GM19240 (cell line): ENCODE data around the gene CAPN12.

Source experiments
- DNase-seq: peaks from one replicate; pipeline ENCODE4 v3.0.0; 2011; ENCODE audit warnings: low spot score; ENCODE audit not compliant: insufficient read length

Gene CAPN12

GRCh38 chr19:38682872-38683392 is 61.3 kb downstream of the CAPN12 start:
- no peak for DNase-seq

- no peak for DNase-seq
These were observed 61.9 kb downstream of the CAPN12 start for GRCh38 chr19:38682195-38682867.
